Mesodermal cell (in vitro differentiated cells): ENCODE results near the gene EPHA8.

ENCODE experiments used
- H3K27ac ChIP-seq: 2 replicates; pipeline ENCODE4 v1.7.0; 2013; ENCODE audit warnings: mild to moderate bottlenecking, low read depth, low read length, moderate library complexity; ENCODE audit not compliant: severe bottlenecking
- H3K36me3 ChIP-seq: 2 replicates; pipeline ENCODE4 v1.7.1; 2013; ENCODE audit warnings: mild to moderate bottlenecking, low read length, moderate library complexity; ENCODE audit not compliant: control insufficient read depth, insufficient read depth
- H3K4me1 ChIP-seq: one replicate; pipeline ENCODE4 v1.7.1; 2013; ENCODE audit warnings: mild to moderate bottlenecking, low read length; ENCODE audit not compliant: insufficient read depth, control insufficient read depth, poor library complexity, severe bottlenecking
- H3K4me3 ChIP-seq: 2 replicates; pipeline ENCODE4 v1.7.0; 2013; ENCODE audit warnings: low read length, control low read depth, mild to moderate bottlenecking; ENCODE audit not compliant: insufficient read depth, poor library complexity, severe bottlenecking; ENCODE audit errors: extremely low read depth
- H3K9me3 ChIP-seq: 2 replicates; pipeline ENCODE4 v1.7.1; 2013; ENCODE audit warnings: mild to moderate bottlenecking, low read length, moderate library complexity; ENCODE audit not compliant: control insufficient read depth
- WGBS, 2 experiments: methylation state at CpG; one replicate each; pipeline ENCODE4 v1.1.5; 2013; ENCODE audit warnings: missing lambda C conversion rate in 2 of 2; ENCODE audit not compliant: insufficient coverage in 2 of 2; 5-methylcytosine and 5-hydroxymethylcytosine counted together

EPHA8 gene

GRCh38 chr1:22619252-22619651, 56.0 kb downstream of the EPHA8 start:
- Histone ChIP-seq H3K9me3 (no peaks in the 10 kb centered on the region), H3K36me3 (no peaks in the 10 kb centered on the region), H3K4me3 (no peak overlapping the region), H3K4me1 (no peaks in the 10 kb centered on the region), H3K27ac (no peak overlapping the region)
- WGBS, 2 experiments, result 91 to 100% methylated on average over 1 to 3 of the region's 7 CpGs

GRCh38 chr1:22619798-22620197, 56.5 kb downstream of the EPHA8 start:
- 88 to 90% methylated on average over 6 to 11 of the region's 12 CpGs for WGBS, 2 experiments

GRCh38 chr1:22621761-22622160, 58.5 kb downstream of the EPHA8 start:
- Histone ChIP-seq H3K36me3 (no peaks in the 10 kb centered on the region), H3K9me3 (no peaks in the 10 kb centered on the region), H3K27ac (no peak overlapping the region), H3K4me3 (no peak overlapping the region), H3K4me1 (no peaks in the 10 kb centered on the region)
- WGBS, 2 experiments, result 83 to 88% methylated on average over 2 to 3 of the region's 4 CpGs

More at GRCh38 chr1:22619798-22620197, 56.5 kb downstream of the EPHA8 start:
- Histone ChIP-seq H3K36me3 (no peaks in the 10 kb centered on the region), H3K9me3 (no peaks in the 10 kb centered on the region), H3K4me3 (no peak overlapping the region), H3K4me1 (no peaks in the 10 kb centered on the region), H3K27ac (no peak overlapping the region)

GRCh38 chr1:22625262-22625925, 62.1 kb downstream of the EPHA8 start:
- Histone ChIP-seq H3K4me1 (no peaks in the 10 kb centered on the region), H3K36me3 (no peaks in the 10 kb centered on the region), H3K27ac (no peak overlapping the region), H3K4me3 (no peak overlapping the region), H3K9me3 (no peaks in the 10 kb centered on the region)
- WGBS, 2 experiments, result 29 to 38% methylated on average over 8 of the region's 9 CpGs

- H3K9me3 ChIP-seq, result no peaks in the 10 kb centered on the region
- no peaks in the 10 kb centered on the region for H3K36me3 ChIP-seq
- WGBS, 2 experiments, result 21 to 45% methylated on average over 15 to 16 of the region's 20 CpGs
- H3K4me3 ChIP-seq, result no peak overlapping the region
- H3K27ac ChIP-seq, result no peak overlapping the region
- H3K4me1 ChIP-seq, result no peaks in the 10 kb centered on the region
Measured at GRCh38 chr1:22626237-22627157, 63.2 kb downstream of the EPHA8 start.

GRCh38 chr1:22627331-22627730, 64.0 kb downstream of the EPHA8 start:
- no peak overlapping the region for H3K4me3 ChIP-seq
- no peaks in the 10 kb centered on the region for H3K36me3 ChIP-seq
- H3K4me1 ChIP-seq, result no peaks in the 10 kb centered on the region
- WGBS, 2 experiments, result 80 to 88% methylated on average over 3 of the region's 5 CpGs
- no peaks in the 10 kb centered on the region for H3K9me3 ChIP-seq
- no peak overlapping the region for H3K27ac ChIP-seq

- Histone ChIP-seq H3K4me3 (no peak overlapping the region), H3K36me3 (no peaks in the 10 kb centered on the region), H3K27ac (no peak overlapping the region), H3K4me1 (no peaks in the 10 kb centered on the region), H3K9me3 (no peaks in the 10 kb centered on the region)
- 26 to 27% methylated on average over 5 to 6 of the region's 11 CpGs for WGBS, 2 experiments
Measured at GRCh38 chr1:22628698-22629444, 65.6 kb downstream of the EPHA8 start.

GRCh38 chr1:22629886-22630285, 66.6 kb downstream of the EPHA8 start:
- Histone ChIP-seq H3K4me3 (no peak overlapping the region), H3K9me3 (peaks cover 3% of the 10 kb centered on the region), H3K4me1 (no peaks in the 10 kb centered on the region), H3K27ac (no peak overlapping the region), H3K36me3 (no peaks in the 10 kb centered on the region)
- WGBS, 2 experiments, result 15 to 36% methylated on average over 1 of the region's 2 CpGs

- 94 to 96% methylated on average over 8 to 9 of the region's 10 CpGs for WGBS, 2 experiments
- peaks cover 3% of the 10 kb centered on the region for H3K9me3 ChIP-seq
Measured at GRCh38 chr1:22633697-22634463, 70.6 kb downstream of the EPHA8 start.

GRCh38 chr1:22635436-22635835, 72.1 kb downstream of the EPHA8 start:
- WGBS, 2 experiments, result 72 to 74% methylated on average over 5 of the region's 7 CpGs
- Histone ChIP-seq H3K9me3 (peaks cover 3% of the 10 kb centered on the region), H3K36me3 (no peaks in the 10 kb centered on the region), H3K27ac (no peak overlapping the region), H3K4me1 (no peaks in the 10 kb centered on the region), H3K4me3 (no peak overlapping the region)

More at GRCh38 chr1:22633697-22634463, 70.6 kb downstream of the EPHA8 start:
- Histone ChIP-seq H3K36me3 (no peaks in the 10 kb centered on the region), H3K4me3 (no peak overlapping the region), H3K27ac (no peak overlapping the region), H3K4me1 (no peaks in the 10 kb centered on the region)
